Hepatocyte (in vitro differentiated cells): ENCODE results near the gene RIPPLY3.

Experiments
- CTCF ChIP-seq: fragments of 200-600 bp; sonication (generic); IDR thresholded peaks from 2 replicates; pipeline ENCODE4 v1.5.1; 2016; ENCODE audit warnings: antibody characterized with exemption, mild to moderate bottlenecking; ENCODE audit not compliant: poor library complexity
- EZH2 ChIP-seq: fragments of 200-600 bp; sonication (generic); IDR thresholded peaks from 2 replicates; pipeline ENCODE4 v1.6.1; 2016; ENCODE audit warnings: antibody characterized with exemption, mild to moderate bottlenecking, borderline replicate concordance
- EZH2phosphoT487 ChIP-seq: fragments of 200-600 bp; sonication (generic); IDR thresholded peaks from one replicate; pipeline ENCODE4 v1.6.1; 2018; ENCODE audit warnings: antibody characterized with exemption, mild to moderate bottlenecking, low read depth, moderate library complexity; ENCODE audit not compliant: unreplicated experiment, severe bottlenecking

- TF ChIP-seq CTCF (no peak), EZH2 (no peak), EZH2phosphoT487 (no peak)
These were observed 38.1 kb downstream of the RIPPLY3 start for GRCh38 chr21:37044643-37045042.
